OCI-LY1 (cell line): ENCODE measurements around the gene SPPL3.
"Not testable (repeated sequence)": the region's sequence is repeated elsewhere in the genome, so short reads cannot be mapped to it uniquely, and the experiment has no call there.

Experiments
- H2AFZ ChIP-seq: fragments of 200-600 bp; sonication (generic), shearing (Covaris generic); 2 replicates; pipeline ENCODE4 v1.6.0; 2014; ENCODE audit warnings: antibody characterized with exemption, mild to moderate bottlenecking, low read length
- H3F3A ChIP-seq: fragments of 200-600 bp; sonication (generic), shearing (Covaris generic); 2 replicates; pipeline ENCODE4 v1.6.0; 2014; ENCODE audit warnings: mild to moderate bottlenecking, antibody characterized with exemption, low read length, moderate library complexity; ENCODE audit not compliant: insufficient read depth
- H3K27ac ChIP-seq: fragments of 200-600 bp; sonication (generic); 2 replicates; pipeline ENCODE4 v1.5.1; 2014; ENCODE audit warnings: low read length, mixed run types, mild to moderate bottlenecking, low read depth; ENCODE audit not compliant: poor library complexity, severe bottlenecking
- H3K27me3 ChIP-seq: fragments of 200-600 bp; sonication (generic); 2 replicates; pipeline ENCODE4 v1.6.0; 2014; ENCODE audit warnings: antibody characterized with exemption, mild to moderate bottlenecking, low read length, moderate library complexity; ENCODE audit not compliant: insufficient read depth
- H3K36me3 ChIP-seq: fragments of 200-600 bp; sonication (generic); 2 replicates; pipeline ENCODE4 v1.6.1; 2014; ENCODE audit warnings: mild to moderate bottlenecking, antibody characterized with exemption, low read length, moderate library complexity, mixed read lengths; ENCODE audit not compliant: insufficient read depth
- H3K4me1 ChIP-seq: fragments of 200-600 bp; sonication (generic); 2 replicates; pipeline ENCODE4 v1.5.1; 2014; ENCODE audit warnings: mild to moderate bottlenecking, low read length, moderate library complexity; ENCODE audit not compliant: insufficient read depth, severe bottlenecking
- H3K4me2 ChIP-seq: fragments of 200-600 bp; sonication (generic), shearing (Covaris generic); 2 replicates; pipeline ENCODE4 v1.6.1; 2014; ENCODE audit warnings: low read length
- H3K4me3 ChIP-seq: fragments of 200-600 bp; sonication (generic); 2 replicates; pipeline ENCODE4 v1.5.1; 2014; ENCODE audit warnings: low read length, low read depth, mild to moderate bottlenecking, mixed read lengths; ENCODE audit not compliant: poor library complexity, severe bottlenecking
- H3K79me2 ChIP-seq: fragments of 200-600 bp; shearing (Covaris generic); 2 replicates; pipeline ENCODE4 v1.6.1; 2016; ENCODE audit warnings: mixed run types, low read length, mixed read lengths; ENCODE audit not compliant: insufficient read depth
- H3K9ac ChIP-seq: fragments of 200-600 bp; sonication (generic), shearing (Covaris generic); 2 replicates; pipeline ENCODE4 v1.6.1; 2014; ENCODE audit warnings: mild to moderate bottlenecking, low read length, mixed read lengths
- H3K9me2 ChIP-seq: fragments of 200-600 bp; sonication (generic), shearing (Covaris generic); 2 replicates; pipeline ENCODE4 v1.6.1; 2014; ENCODE audit warnings: low read depth, mild to moderate bottlenecking, low read length, mixed read lengths
- H3K9me3 ChIP-seq: fragments of 200-600 bp; shearing (Covaris generic); 2 replicates; pipeline ENCODE4 v1.6.1; 2014; ENCODE audit warnings: low read length, mixed read lengths
- H4K20me1 ChIP-seq: fragments of 200-600 bp; sonication (generic), shearing (Covaris generic); 2 replicates; pipeline ENCODE4 v1.6.0; 2016; ENCODE audit warnings: mild to moderate bottlenecking, low read length; ENCODE audit not compliant: insufficient read depth
- CTCF ChIP-seq: fragments of 200-600 bp; sonication (generic), shearing (Covaris generic); IDR thresholded peaks from 2 replicates; pipeline ENCODE4 v1.5.1; 2017; ENCODE audit warnings: mild to moderate bottlenecking, antibody characterized with exemption, low read length, moderate library complexity, mixed read lengths
- EZH2 ChIP-seq: fragments of 200-600 bp; sonication (generic), shearing (Covaris generic); IDR thresholded peaks from 2 replicates; pipeline ENCODE4 v1.8.0; 2017; ENCODE audit warnings: borderline replicate concordance, mixed run types, mild to moderate bottlenecking, antibody characterized with exemption, low read length, moderate library complexity, mixed read lengths

SPPL3 gene

GRCh38 chr12:120904197-120904773, at the start of gene SPPL3:
SPPL3 (minus strand) TSS chr12:120904358; CDS start chr12:120903867, 491 bp downstream.
- peaks cover 40% of the 10 kb centered on the region for H3K79me2 ChIP-seq
- H3K9me3 ChIP-seq, result no peaks in the 10 kb centered on the region
- TF ChIP-seq EZH2 (no peak), CTCF (no peak)
- peak within 1 kb of the TSS; percentile 98 for H3K4me2 ChIP-seq
- no peaks in the 10 kb centered on the region for H4K20me1 ChIP-seq
- no peak within 1 kb of the TSS for H2AFZ ChIP-seq
- peak within 1 kb of the TSS; percentile 78 for H3K4me3 ChIP-seq
- H3K4me1 ChIP-seq, result peaks cover 30% of the 10 kb centered on the region
- H3K9ac ChIP-seq, result peak within 1 kb of the TSS; percentile 92
- no peaks in the 10 kb centered on the region for H3F3A ChIP-seq
- peak within 1 kb of the TSS; percentile 46 for H3K27ac ChIP-seq
- no peaks in the 10 kb centered on the region for H3K27me3 ChIP-seq
- no peaks in the 10 kb centered on the region for H3K9me2 ChIP-seq
- peaks cover 15% of the 10 kb centered on the region for H3K36me3 ChIP-seq

- H2AFZ ChIP-seq, result no peak overlapping the region
- H3K27me3 ChIP-seq, result peaks cover 4% of the 10 kb centered on the region; the same call in 1 of the 2 replicates
- H3K4me2 ChIP-seq, result no peak overlapping the region
- no peaks in the 10 kb centered on the region for H3F3A ChIP-seq
- no peaks in the 10 kb centered on the region for H4K20me1 ChIP-seq
- no peak overlapping the region for H3K9ac ChIP-seq
- no peaks in the 10 kb centered on the region; the same call in 1 of the 2 replicates for H3K36me3 ChIP-seq
- TF ChIP-seq CTCF, result no peak
- TF ChIP-seq EZH2, result no peak
- H3K4me1 ChIP-seq, result no peaks in the 10 kb centered on the region
- no peaks in the 10 kb centered on the region for H3K79me2 ChIP-seq
- H3K4me3 ChIP-seq, result no peak overlapping the region
- no peaks in the 10 kb centered on the region for H3K9me3 ChIP-seq
- H3K9me2 ChIP-seq, result no peaks in the 10 kb centered on the region
- H3K27ac ChIP-seq, result no peak overlapping the region
These were observed 46.6 kb upstream of the SPPL3 start for GRCh38 chr12:120950807-120951206.

- H3K27me3 ChIP-seq, H3K9me2 ChIP-seq, H3F3A ChIP-seq, H3K79me2 ChIP-seq, H3K4me1 ChIP-seq, H3K27ac ChIP-seq, H3K4me2 ChIP-seq, H3K4me3 ChIP-seq, H2AFZ ChIP-seq, H3K9me3 ChIP-seq, H4K20me1 ChIP-seq, H3K36me3 ChIP-seq, H3K9ac ChIP-seq: not testable (repeated sequence)
These were observed 46.2 kb upstream of the SPPL3 start for GRCh38 chr12:120950260-120950799.

GRCh38 chr12:120945516-120945915, 41.4 kb upstream of the SPPL3 start:
- H3K4me1 ChIP-seq, H3K9me2 ChIP-seq, H3K9me3 ChIP-seq, H4K20me1 ChIP-seq, H3K79me2 ChIP-seq, H3K4me3 ChIP-seq, H3K27ac ChIP-seq, H3K36me3 ChIP-seq, H2AFZ ChIP-seq, H3F3A ChIP-seq, H3K4me2 ChIP-seq, H3K9ac ChIP-seq, H3K27me3 ChIP-seq: not testable (repeated sequence)
